NCI-H1092 (cell line): ENCODE results near the gene SPRYD3.
"Not testable (repeated sequence)": the region's sequence is repeated elsewhere in the genome, so short reads cannot be mapped to it uniquely, and the experiment has no call there.

Experiments used
- DNase-seq: peaks from one replicate; lab custom pipeline; 2025; lab: John Stamatoyannopoulos, UW

The SPRYD3 gene

GRCh38 chr12:53079226-53080117, at the start of gene SPRYD3:
SPRYD3 (minus strand) TSS chr12:53079390; CDS start chr12:53079333, 57 bp downstream.
- peak; percentile 87 for DNase-seq

- DNase-seq: no peak
Observed at GRCh38 chr12:53127169-53127568, 48.0 kb upstream of the SPRYD3 start.

- DNase-seq: no peak
Observed at GRCh38 chr12:53124352-53124723, 45.1 kb upstream of the SPRYD3 start.

GRCh38 chr12:53123578-53124351, 44.6 kb upstream of the SPRYD3 start:
- DNase-seq: no peak

- DNase-seq: no peak
Observed at GRCh38 chr12:53122961-53123468, 43.8 kb upstream of the SPRYD3 start.

- no peak for DNase-seq
Observed at GRCh38 chr12:53120685-53121525, 41.7 kb upstream of the SPRYD3 start.

GRCh38 chr12:53118751-53119300, 39.6 kb upstream of the SPRYD3 start:
- no peak for DNase-seq

- DNase-seq: no peak
Observed at GRCh38 chr12:53115891-53116648, 36.9 kb upstream of the SPRYD3 start.

- no peak for DNase-seq
Observed at GRCh38 chr12:53115112-53115890, 36.1 kb upstream of the SPRYD3 start.

GRCh38 chr12:53113951-53114350, 34.8 kb upstream of the SPRYD3 start:
- DNase-seq: no peak

- no peak for DNase-seq
Observed at GRCh38 chr12:53113136-53113705, 34.0 kb upstream of the SPRYD3 start.

GRCh38 chr12:53112431-53112830, 33.2 kb upstream of the SPRYD3 start:
- not testable (repeated sequence) for DNase-seq

- DNase-seq: no peak
Observed at GRCh38 chr12:53107122-53107521, 27.9 kb upstream of the SPRYD3 start.

- no peak for DNase-seq
Observed at GRCh38 chr12:53105712-53106439, 26.7 kb upstream of the SPRYD3 start.

- DNase-seq: no peak
Observed at GRCh38 chr12:53105256-53105655, 26.1 kb upstream of the SPRYD3 start.

GRCh38 chr12:53103860-53104305, 24.7 kb upstream of the SPRYD3 start:
- no peak for DNase-seq

GRCh38 chr12:53102883-53103807, 24.0 kb upstream of the SPRYD3 start, which contains the start of gene SOAT2:
SOAT2 (plus strand) TSS chr12:53103486; CDS start chr12:53103578, 92 bp downstream.
- no peak for DNase-seq
